Right renal cortex interstitium (tissue), 3 donors: Measurements from ENCODE around the gene SYNGR3. TPM values are rescaled to one million over a fixed set of nuclear protein-coding genes. Genes with fewer than 3 reads are reported as not detected.
"Not testable (repeated sequence)": the region's sequence is repeated elsewhere in the genome, so short reads cannot be mapped to it uniquely, and the experiment has no call there.

Source experiments
- DNase-seq, 3 donors: peaks; one replicate each; pipeline ENCODE4 v3.0.0-alpha.2; 2013; ENCODE audit warnings: low read depth in 3 of 3, low spot score in 2 of 3
- polyA plus RNA-seq, 3 donors: library from polyadenylated mRNA; unstranded; fragments of 120-200 nt; gene quantifications; one replicate each; pipeline ENCODE4 v1.2.1, GENCODE V29; 2013; ENCODE audit not compliant: insufficient read length in 3 of 3

The SYNGR3 gene
- polyA plus RNA-seq, 3 donors, result 1.3 to 1.9 (median 1.4) TPM

DNA sequence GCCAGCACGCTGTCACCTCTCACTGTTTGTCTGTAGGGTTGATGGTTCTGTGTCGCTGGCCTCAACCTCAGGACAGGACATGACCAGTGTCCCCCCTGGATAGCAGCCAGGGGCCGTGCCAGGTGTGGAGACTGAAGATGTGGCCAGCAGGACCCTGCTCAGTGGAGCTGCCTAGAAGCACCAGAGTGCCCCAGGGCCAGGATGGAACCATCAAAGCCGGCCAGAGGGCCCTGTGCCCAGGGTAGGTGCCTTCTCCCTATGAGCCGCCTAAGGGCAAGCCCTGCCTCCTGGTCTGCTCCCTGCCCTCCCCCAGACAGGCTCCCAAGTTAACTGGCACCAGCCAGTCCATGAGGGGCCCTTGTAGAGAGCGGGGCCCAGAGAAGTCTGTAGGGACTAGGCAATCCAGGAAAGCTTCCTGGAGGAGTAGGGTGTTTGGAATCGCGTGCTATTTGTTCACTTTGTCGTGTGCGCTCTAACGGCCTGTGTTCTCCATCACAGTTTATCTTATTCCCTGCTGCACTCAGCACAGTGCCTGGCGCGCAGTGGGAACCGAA, 31.0 kb upstream of the SYNGR3 start:
- no peak for DNase-seq

DNA sequence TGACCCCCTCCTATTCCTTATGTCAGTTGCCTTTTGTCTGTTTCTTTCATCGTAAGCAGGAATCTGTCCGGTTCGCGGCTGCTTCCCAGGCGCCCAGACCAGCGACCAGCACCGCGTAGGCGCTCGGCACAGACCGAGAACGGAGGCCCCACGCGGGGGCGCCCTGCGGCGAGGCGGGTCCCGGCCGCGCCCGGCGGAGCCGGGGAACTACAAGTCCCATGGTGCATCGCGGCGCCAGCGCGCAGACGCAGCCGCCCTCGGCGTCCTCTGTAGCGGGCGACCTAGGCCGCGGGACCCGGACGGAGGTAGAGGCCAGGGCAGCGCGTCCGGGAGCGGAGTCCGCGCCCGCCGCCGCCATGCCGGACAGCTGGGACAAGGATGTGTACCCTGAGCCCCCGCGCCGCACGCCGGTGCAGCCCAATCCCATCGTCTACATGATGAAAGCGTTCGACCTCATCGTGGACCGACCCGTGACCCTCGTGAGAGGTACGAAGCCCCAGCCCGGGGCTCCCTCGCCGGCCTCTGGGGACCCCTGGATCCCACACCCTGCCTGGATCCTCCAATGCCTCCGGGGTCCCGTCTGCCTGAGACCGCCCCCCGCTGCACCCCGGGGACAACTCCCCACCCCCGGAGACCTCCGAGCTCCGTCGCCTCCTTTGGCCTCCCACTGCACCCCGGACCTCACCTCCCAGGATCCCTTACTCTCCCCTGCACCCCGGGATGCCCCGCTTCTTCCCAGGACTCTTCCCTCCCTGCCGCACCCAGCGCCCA, 30.3 kb upstream of the SYNGR3 start, which contains the start of gene NDUFB10:
NDUFB10 (plus strand) TSS at position 270 of the 771 bp plus-strand sequence; CDS start at position 357, 87 bp downstream.
- peak; percentile 57 to 83 (median 69) for DNase-seq

DNA sequence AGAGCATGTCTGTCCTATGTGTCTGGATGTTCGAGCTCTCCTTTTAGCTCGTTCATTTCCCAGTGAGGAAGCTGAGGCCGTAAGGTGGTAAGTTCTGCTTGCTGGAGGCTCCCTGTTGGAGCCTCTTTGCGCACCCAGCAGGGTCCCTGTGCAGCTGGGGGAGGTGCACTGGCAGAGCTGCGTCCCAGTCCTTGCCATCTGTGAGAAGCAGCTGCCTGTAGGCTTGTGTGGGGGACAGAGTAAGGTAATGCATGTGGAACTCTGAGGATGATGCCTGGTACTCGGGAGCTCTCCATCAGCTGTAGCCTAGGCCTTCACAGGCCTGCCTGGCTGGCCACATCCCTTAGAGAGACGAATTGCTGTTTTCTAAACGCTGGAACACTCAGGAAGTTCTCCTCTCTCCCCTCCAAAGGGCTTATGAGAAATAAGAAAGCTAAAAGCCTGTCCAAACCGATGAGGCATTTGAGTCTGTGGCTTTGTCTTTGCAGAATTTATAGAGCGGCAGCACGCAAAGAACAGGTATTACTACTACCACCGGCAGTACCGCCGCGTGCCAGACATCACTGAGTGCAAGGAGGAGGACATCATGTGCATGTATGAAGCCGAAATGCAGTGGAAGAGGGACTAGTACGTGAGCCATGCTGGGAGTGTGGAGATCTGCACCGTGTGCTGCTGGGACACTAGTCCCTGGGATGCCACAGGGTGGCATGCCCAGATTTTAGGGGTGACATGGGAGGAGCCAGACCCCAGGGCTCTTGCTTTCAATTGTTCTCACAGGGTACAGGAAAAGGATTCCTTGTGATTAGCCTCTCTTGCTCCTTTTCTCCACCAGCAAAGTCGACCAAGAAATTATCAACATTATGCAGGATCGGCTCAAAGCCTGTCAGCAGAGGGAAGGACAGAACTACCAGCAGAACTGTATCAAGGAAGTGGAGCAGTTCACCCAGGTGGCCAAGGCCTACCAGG, 28.8 kb upstream of the SYNGR3 start:
- DNase-seq, result no peak

DNA sequence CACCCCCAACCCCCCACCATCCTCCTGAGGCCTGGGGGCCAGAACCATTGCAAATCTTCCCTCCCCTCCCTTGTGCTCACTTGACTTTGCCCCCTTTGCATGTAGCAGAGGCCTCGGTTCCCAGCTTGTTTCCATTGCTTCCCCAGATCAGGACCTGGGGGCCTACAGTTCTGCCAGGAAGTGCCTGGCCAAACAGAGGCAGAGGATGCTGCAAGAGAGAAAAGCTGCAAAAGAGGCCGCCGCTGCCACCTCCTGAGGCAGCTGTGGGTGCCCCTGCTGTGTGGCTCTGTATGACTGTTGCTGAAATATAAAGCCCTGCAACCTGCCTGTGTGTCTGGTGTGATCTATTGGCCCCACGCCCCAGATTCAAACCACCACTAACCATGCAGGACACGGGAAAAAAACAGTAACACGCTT, 28.1 kb upstream of the SYNGR3 start:
- DNase-seq, result no peak

DNA sequence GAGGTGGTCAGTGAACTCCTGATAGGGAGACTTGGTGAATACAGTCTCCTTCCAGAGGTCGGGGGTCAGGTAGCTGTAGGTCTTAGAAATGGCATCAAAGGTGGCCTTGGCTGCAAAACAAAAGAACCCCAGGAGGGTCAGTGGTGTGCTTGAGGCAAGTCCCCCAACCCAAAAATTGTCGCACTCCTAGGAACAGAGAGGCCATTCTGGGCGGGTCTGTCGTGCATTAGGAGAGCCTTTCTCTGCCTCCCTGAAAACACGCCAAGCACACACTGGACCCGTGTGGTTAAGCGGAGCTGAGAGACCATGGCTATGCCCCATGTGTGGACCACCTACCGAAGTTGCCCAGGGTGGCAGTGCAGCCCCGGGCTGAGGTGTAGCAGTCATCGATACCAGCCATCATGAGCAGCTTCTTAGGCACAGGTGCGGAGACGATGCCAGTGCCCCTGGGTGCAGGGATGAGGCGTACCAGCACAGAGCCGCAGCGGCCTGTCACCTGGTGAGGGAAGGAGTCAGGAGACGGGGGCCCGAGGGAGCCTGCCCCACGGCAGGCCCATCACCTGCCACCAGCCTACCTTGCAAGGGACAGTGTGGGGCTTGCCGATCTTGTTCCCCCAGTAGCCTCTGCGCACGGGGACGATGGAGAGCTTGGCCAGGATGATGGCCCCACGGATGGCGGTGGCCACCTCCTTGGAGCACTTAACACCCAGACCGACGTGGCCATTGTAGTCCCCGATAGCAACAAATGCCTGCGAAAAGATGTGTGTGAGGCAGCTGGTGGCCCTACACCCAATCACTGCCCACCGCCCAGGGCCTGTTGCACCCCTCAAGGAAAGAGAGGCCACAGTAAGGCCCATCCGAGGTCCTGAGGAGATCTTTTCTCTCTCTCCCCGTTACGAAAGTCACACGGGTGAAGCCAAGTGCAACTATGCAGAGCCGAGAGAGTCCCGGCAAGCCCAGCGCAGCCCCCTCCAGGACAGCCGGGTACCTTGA, 27.3 kb upstream of the SYNGR3 start:
- not testable (repeated sequence) for DNase-seq

DNA sequence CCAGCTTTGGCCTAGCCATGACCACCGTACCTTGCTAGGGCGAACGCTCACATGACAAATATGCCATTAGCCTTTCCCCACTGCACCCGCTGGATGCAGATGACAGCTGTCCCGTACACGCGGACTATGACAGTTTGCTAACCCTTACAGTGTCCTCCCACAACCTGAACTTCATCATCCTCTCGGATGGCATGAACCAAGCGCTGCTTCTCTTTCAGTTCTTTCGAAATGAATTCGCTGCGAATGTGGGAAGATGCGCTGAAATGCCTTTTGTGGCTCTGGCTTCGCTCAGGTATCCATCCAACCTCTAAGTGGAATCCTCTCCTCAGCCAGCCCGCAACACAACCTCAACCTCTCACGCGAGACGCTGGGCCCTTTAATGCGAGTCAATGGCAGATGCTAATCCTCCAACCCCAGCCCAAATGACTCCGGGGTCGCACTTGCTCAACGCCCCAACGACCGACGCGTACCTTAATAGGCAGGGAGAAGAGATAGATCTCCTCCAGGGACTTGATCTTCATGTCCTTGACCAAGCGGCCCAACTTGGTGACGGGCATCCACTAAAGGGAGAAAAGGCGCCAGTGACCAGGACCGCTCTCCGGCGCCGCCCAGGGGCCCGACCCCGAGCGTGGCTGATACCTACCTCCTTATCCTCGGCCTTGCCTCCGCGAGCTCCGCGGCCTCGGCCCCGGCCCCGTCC, 25.8 kb upstream of the SYNGR3 start:
- no peak for DNase-seq

DNA sequence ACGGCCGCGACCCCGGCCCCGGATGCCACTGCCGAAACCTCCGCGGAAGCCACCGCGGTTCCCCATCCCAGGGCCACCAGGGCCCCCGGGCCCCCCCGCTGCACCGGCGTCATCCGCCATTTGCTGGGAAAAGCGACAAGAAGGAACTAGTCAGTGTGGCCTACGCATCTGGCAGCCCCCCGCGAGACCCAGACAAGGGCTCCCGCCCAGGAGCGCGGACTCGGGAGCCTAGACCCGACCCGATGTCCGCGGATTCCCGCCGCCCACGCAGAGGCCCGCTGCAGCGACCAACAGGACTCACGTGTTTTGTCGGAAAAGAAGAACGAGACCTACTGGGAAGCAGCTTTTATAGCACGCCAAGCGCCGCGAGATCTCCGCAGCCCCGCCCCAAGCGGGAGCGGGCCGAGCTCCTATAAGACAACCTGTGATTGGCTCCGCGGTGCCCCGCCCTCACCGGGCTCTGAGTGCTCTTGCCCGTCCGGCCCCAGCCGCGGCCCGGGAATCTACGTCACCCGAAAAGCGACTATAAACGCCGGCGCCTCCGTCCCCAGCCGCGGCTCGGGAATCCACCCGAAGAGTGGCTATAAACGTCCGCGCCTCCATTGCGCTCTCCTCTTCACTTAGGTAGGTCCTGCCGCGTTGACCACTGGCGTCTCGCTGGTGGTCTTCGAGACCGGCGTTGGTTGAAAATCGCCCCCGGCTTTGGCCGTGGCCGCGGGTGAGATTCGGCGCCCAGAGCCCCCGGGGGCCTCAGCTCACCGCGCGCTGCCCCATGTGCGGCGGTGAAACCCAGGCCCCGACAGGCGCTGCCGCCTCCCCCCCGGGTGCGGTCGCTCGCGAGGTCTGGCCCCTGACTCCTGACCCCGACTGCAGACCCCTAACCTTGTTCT, 25.0 kb upstream of the SYNGR3 start, which contains the start of gene RPS2:
RPS2 (minus strand) TSS at position 321 of the 890 bp plus-strand sequence; CDS start at position 120, 201 bp downstream.
- DNase-seq, result peak; percentile 93 to 97 (median 94)

DNA sequence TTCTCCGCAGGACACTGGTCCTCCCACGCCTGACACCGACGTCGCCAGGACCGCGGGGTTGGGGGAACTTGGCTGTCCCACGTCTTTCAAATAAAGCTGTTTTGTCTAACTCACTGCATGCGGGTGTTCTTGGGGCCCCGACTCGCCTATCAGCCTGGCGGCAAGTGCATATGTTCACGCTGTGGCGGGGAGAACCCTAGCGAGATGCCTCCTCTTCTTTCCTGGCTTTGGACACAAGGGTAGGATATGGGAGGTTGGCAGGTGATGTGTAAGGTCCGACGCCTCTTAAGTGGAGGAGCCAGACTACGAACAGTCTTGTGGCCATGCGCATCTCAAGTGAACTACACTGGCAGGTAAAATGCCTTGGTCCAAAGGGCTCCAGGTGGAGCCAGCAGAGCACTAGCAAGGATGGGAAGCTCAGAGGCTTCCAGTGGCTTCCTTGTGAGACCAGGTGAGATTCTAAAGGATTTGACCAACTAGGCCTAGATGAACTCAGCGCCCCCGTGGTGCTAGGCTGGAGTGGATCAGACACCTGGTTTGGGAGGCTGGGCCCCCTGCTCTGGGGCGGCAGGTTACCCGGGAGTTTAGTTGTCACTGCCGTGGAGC, 24.3 kb upstream of the SYNGR3 start:
- DNase-seq, result no peak

DNA sequence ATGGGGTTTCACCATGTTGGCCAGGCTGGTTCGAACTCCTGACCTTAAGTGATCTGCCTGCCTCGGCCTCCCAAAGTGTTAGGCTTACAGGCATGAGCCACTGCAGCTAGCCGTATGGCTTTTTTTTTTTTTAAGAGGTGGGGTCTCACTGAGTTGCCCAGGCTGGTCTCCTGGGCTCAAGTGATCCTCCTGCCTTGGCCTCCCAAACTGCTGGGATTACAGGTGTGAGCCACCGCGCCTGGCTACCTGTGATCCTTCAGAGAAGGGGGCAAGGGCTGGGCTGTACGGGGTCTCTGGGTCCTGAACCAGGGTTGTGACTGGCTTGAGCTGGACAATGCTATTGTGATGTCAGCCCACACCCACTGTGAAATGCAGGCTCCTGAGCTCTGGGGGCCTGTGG, 23.3 kb upstream of the SYNGR3 start, which contains the start of gene RNF151:
RNF151 (plus strand) TSS at position 397 of the 400 bp plus-strand sequence. CDS start 26 bp downstream, outside the sequence.
- DNase-seq, result no peak

DNA sequence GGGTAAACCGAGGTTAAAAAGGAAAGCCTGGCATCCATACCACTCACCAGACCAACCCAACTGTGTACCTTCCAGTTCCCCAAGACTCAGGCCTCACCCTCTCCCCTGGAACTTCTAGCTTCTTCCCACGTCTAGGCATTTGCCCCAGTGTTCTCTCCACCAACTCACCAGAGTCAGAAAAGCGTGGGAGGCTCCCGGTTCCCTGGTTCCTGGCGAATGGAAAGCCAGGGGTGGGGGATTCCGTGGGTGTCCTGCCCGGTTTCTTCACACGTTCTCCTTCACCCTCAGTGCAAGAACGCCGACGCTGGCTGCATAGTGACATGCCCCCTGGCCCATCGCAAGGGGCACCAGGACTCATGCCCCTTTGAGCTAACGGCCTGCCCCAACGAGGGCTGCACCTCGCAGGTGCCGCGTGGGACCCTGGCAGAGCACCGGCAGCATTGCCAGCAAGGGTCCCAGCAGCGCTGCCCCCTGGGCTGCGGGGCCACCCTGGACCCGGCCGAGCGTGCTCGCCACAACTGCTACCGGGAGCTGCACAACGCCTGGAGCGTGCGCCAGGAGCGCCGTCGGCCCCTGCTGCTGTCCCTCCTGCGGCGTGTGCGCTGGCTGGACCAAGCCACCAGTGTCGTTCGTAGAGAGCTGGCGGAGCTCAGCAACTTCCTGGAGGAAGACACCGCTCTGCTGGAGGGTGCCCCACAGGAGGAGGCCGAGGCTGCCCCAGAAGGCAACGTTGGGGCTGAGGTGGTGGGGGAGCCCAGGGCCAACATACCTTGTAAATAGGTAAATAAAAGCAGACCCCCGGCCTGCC, 21.4 kb upstream of the SYNGR3 start:
- no peak for DNase-seq

DNA sequence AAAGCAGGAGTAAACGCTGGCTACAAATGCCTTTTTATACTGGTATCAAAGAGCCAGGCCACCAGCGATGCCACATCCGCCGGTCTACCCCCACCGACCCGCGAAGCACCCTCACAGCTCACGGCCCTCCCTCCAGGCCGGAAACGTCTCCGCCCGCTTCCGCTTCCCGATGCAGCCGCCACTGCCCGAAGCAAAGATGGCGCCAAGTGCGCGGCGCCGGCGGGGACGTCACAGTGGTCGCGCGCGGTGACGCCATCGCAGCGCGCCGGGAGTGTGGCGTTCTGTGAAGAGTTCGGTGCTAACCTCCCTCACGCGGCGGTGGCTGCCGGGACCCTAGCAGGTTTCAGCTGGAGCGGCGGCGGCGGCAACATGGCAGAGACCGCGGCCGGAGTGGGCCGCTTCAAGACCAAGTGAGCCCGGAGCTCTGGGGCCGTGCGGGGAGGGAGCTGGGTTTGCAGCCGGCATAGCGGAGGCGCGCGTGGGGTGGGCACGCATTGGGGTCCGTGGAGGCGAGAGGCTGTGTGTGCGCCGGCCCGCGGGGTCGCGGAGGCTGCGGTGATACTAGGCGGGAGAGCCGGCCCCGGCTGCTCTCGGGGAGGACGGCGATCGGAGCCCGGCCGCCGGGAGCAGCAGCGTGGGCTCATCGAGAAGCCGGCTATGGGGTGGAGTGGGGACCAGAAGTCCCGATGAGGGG, 17.8 kb upstream of the SYNGR3 start, which contains the start of gene TBL3:
TBL3 (plus strand) TSS at position 258 of the 694 bp plus-strand sequence; CDS start at position 370, 112 bp downstream.
- peak in 2 of 3 donors; percentile 83 to 86 for DNase-seq

DNA sequence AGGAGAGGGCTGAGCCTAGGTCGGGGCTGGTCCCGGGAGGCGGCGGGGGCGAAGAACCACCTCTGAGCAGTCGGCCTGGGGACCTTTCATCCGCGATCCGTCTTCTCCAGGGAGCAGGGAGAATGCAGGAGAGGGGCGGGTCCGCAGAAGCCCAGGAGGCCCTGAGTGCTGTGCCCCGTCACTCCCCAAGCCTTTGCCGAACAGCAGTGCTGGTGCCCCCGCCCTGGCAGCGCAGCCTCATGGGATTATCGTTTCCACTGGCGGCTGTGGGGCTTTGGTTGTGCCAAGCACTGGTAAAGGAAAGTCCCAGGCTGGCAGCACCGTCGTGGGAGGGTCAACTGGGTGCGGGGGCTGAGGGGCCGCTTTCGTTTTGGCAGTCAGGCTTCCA, 17.3 kb upstream of the SYNGR3 start:
- no peak for DNase-seq

DNA sequence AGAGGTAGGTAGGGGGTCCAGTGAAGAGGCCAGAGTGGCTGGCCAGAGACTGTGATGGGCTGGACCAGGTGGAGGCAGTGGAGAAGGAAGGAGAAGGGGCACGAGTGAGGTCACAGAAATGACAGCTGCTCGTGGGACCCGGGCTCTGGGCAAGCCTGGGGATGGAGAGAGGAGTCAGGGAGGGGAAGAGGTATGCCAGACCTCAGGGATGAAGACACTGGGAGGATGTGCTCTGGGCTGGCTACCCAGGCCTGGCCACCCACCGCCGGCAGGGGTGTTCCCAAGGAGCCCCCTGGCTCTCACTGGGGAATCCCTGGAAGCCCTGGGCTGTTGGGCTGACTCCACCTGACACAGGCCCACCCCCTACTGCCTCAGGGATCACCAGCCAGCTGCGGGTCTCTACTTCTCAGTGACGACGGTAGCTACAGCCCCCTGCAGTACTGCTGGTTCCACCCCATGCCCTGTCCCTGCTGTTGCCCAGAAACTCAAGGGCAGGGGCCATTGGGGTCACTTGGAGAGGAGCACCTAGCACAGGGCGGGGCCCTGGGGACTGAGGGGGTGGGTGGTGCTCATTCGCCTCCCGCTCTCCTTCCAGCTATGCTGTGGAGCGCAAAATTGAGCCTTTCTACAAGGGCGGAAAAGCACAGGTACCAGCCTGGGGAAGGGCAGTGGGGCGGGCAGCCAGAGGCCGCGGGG, 16.2 kb upstream of the SYNGR3 start:
- no peak for DNase-seq

DNA sequence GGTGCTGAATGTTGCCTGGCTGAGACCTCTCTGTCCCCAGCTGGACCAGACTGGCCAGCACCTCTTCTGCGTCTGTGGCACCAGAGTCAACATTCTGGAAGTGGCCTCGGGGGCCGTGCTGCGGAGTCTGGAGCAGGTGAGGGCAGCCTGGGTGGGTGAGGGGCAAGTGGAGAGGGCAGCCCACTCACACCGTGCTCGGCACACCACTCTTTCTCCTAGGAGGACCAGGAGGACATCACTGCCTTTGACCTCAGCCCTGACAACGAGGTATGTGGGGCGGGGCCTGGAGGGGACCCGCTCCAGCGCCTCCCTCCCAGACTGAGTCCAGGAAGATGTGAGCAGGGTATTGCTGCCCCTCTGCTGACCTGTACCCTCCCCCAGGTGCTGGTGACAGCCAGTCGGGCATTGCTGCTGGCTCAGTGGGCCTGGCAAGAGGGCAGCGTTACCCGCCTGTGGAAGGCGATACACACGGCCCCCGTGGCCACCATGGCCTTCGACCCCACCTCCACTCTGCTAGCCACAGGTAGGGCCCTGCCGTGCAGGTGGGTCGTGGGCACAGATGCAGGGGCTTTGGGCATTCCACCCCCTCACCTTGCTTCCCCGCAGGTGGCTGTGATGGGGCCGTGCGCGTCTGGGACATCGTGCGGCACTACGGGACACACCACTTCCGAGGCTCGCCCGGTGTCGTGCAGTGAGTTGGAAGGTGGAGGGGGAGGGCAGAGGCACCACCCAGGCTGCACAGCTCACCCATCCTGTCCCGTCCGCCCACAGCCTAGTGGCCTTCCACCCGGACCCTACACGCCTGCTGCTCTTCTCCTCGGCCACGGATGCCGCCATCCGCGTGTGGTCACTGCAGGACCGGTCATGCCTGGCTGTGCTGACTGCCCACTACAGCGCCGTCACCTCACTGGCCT, 15.4 kb upstream of the SYNGR3 start:
- DNase-seq, result no peak
